Lower leg skin (tissue), 4 donors: ENCODE measurements around the gene LMOD1. TPM values are rescaled to one million over a fixed set of nuclear protein-coding genes. Genes with fewer than 3 reads are reported as not detected.

Source experiments
- DNase-seq, 2 donors: peaks; one replicate each; pipeline ENCODE4 v3.0.0-alpha.2; 2019; ENCODE audit warnings: low spot score in 2 of 2
- H3K4me3 ChIP-seq: fragments of 200-600 bp; sonication (generic); 2 replicates; pipeline ENCODE4 v1.5.1; 2017; ENCODE audit warnings: mild to moderate bottlenecking, low read depth; ENCODE audit not compliant: poor library complexity, severe bottlenecking
- POLR2A ChIP-seq, 2 donors: fragments of 450-650 bp; IDR thresholded peaks; one replicate each; pipeline ENCODE4 v1.6.1; 2016 to 2017; ENCODE audit warnings: antibody characterized with exemption in 2 of 2, mild to moderate bottlenecking in 1 of 2, moderate library complexity in 1 of 2
- WGBS, 2 donors: methylation state at CpG; one replicate each; pipeline ENCODE4 v1.1.5; 2018; 5-methylcytosine and 5-hydroxymethylcytosine counted together
- intact Hi-C: fragments of 100-400 bp; cut with DNase I; formaldehyde crosslinking; loops from one replicate; pipeline ENCODE4 v1.15.0; 2023; ENCODE audit warnings: low total_unique reads
- total RNA-seq, 4 donors: library from RNA; depleted of rRNA; stranded (reverse); fragments of >200 nt; gene quantifications; one replicate each; pipeline ENCODE4 v1.1.0, GENCODE V29; 2016
- TF ChIP-seq, protein P1 (sequence below), 3 donors: fragments of 450-650 bp; IDR thresholded peaks; one replicate each; pipeline ENCODE4 v1.5.1; 2016; ENCODE audit warnings: antibody characterized with exemption in 3 of 3, mild to moderate bottlenecking in 3 of 3, moderate library complexity in 2 of 3

The LMOD1 gene
- 10 to 100 TPM; 11.2 to 56.7 (median 23.4) TPM for total RNA-seq

DNA sequence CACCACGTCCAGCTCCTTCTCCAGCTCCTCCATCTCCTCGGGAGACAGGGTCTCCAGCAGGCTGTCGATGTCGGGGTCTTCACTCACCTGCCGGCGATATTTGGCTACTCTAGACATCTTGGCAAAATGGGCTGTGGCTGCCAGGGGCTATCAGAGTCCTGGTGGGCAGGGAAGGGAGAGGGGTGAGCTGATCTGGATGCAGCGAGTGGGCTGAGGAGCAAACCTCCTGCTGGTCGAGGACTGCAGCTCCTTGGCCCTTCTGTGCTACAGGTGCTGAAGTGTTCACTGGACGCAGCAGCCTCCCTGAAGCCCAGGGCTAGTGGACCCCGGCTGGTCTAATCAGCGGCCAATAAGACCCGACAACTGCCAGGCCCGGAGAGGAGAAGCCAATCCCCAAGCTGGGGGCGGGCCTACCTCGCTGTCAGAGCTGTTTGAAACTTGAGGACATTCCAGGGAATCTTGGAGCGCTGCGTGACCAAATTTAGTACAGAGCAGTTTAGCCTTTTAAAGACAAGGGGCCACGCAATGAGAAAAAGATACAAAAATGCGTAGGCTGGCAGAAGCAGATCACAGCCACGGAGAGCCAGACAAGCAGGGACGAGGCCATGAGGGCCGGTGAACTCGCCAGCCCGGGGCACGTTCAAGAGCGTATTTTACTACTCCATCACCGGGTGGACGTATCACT lies at the start of gene LMOD1:
LMOD1 (minus strand) TSS at position 325 of the 685 bp plus-strand sequence; CDS start at position 117, 208 bp downstream.
- intact Hi-C loops = no loop called here
- WGBS, 2 donors = 12 to 16% methylated on average over 23 to 28 of the region's 28 CpGs
- peak; percentile 74 to 94 for DNase-seq
- H3K4me3 ChIP-seq = peak within 1 kb of the TSS; percentile 48
- TF ChIP-seq POLR2A (IDR thresholded peaks at IDR 0.05) = no peak

DNA sequence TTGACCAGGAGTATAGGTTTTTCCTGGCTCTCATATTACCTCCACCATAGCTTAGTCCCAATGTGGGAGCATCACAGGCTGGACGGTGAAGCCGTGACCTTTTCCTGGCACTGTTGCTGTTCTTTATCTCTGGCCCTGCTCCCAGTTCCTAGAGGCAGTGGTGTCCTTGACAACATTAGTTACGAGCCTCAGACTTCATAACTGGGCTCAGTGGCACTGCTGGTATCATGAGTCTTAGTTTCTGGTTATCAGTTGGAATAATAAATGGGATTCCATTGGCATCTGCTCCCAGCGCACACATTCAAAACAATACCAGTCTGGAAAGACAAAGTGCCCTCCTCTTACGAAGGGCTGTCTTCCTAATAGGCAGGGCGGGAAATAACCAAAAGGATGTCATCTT lies 44.1 kb upstream of the LMOD1 start:
- H3K4me3 ChIP-seq = no peak overlapping the region
- intact Hi-C loops = no loop called here
- peak in 1 of 2 donors; percentile 31 for DNase-seq
- no peak for TF ChIP-seq POLR2A (IDR thresholded peaks at IDR 0.05)
- TF ChIP-seq, protein P1, sequence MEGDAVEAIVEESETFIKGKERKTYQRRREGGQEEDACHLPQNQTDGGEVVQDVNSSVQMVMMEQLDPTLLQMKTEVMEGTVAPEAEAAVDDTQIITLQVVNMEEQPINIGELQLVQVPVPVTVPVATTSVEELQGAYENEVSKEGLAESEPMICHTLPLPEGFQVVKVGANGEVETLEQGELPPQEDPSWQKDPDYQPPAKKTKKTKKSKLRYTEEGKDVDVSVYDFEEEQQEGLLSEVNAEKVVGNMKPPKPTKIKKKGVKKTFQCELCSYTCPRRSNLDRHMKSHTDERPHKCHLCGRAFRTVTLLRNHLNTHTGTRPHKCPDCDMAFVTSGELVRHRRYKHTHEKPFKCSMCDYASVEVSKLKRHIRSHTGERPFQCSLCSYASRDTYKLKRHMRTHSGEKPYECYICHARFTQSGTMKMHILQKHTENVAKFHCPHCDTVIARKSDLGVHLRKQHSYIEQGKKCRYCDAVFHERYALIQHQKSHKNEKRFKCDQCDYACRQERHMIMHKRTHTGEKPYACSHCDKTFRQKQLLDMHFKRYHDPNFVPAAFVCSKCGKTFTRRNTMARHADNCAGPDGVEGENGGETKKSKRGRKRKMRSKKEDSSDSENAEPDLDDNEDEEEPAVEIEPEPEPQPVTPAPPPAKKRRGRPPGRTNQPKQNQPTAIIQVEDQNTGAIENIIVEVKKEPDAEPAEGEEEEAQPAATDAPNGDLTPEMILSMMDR (IDR thresholded peaks at IDR 0.05) = no peak
- WGBS, 2 donors = 61 to 62% methylated on average over 6 of the region's 6 CpGs

DNA sequence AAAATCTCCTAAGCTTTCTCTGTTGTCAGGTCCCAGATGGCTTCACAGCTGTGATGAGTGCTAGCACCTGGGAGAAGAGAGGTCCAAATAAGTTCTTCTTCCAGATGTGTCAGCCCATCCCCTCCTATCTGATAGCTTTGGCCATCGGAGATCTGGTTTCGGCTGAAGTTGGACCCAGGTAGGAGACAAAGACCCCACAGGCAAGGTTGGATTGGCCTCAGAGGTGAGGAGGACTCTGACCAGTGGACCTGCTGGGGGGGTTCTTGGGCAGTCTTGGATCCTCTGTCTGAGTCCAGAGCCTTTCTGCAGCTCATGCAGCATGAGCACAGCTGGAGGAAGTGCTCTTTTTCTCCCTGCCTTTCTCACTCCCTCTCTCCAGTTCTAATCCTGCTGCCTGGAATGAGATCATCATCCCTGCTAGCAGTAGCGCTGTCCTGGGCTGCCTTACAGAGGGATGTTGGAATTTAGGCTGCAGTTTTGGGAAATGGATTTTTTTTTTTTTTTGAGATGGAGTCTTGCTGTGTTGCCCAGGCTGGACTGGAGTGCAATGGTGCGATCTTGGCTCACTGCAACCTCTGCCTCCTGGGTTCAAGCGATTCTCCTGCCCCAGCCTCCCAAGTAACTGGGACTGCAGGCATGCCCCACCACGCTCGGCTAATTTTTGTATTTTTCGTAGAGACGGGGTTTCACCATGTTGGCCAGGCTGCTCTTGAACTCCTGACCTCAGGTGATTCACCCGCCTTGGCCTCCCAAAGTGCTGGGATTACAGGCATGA lies 43.2 kb upstream of the LMOD1 start:
- no peak for TF ChIP-seq POLR2A (IDR thresholded peaks at IDR 0.05)
- TF ChIP-seq, protein P1 (IDR thresholded peaks at IDR 0.05) = no peak
- no peak overlapping the region for H3K4me3 ChIP-seq
- intact Hi-C loops = no loop called here
- DNase-seq = peak in 1 of 2 donors; percentile 63
- WGBS, 2 donors = 77 to 83% methylated on average over 10 of the region's 10 CpGs

DNA sequence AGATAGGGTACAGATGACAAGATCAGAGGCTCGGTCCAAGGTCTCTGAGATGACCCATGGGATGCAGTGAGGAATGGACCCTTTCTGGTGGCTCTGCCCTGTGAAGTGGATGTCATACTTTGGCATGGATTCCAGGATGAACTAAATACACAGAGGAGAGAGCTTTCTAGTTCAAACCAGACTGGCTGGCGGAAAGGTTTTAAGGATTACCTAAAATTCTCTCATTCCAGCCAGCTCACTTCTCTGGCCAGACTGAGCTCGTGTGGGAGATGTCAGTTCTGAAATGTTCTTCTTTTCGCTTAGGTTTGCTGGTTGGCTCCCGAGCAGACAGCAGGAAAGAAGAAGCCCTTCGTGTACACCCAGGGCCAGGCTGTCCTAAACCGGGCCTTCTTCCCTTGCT lies 42.3 kb upstream of the LMOD1 start:
- WGBS, 2 donors = 64 to 65% methylated on average over 7 of the region's 7 CpGs
- H3K4me3 ChIP-seq = no peak overlapping the region
- DNase-seq = peak in 1 of 2 donors; percentile 32
- intact Hi-C loops = no loop called here
- TF ChIP-seq, protein P1 (IDR thresholded peaks at IDR 0.05) = no peak
- no peak for TF ChIP-seq POLR2A (IDR thresholded peaks at IDR 0.05)

DNA sequence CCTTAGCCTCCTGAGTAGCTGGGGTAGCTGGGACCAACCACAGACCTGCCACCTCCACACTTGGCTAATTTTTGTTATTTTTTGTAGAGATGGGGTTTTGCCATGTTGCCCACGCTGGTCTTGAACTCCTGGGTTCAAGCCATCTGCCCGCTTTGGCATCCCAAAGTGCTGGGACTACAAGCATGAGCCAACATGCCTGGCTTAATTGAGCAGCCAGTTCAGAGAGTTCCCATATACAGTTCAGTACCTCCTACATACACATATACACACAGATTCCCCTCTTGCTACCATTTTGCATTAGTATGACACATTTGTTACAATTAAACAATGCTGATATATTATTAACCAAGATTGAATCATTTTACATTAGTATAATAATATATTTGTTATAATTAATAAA lies 39.0 kb upstream of the LMOD1 start:
- DNase-seq = peak in 1 of 2 donors; percentile 40
- TF ChIP-seq, protein P1 (IDR thresholded peaks at IDR 0.05) = no peak
- TF ChIP-seq POLR2A (IDR thresholded peaks at IDR 0.05) = no peak
- WGBS, 2 donors = 57 to 68% methylated on average over 2 of the region's 2 CpGs
- H3K4me3 ChIP-seq = no peak overlapping the region
- intact Hi-C loops = no loop called here

DNA sequence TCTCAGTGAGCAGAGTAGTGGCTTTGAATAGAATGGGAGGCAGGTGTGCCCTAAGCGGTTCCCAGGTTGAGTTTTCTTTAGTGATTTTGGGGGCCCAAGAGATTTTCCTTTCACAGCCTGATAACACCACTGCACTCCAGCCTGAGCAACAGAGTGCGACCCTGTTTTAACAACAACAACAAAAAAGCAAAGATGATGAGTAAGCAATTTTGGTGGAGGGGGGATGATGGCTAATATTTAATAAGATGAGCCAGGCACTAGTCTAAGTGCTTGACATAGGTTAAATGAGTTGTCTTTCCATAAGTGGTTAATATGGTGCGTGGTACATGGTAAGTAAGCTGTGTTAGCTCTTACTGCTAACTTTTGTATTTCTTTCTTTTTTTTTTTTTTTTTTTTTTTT lies 38.1 kb upstream of the LMOD1 start:
- peak in 1 of 2 donors; percentile 28 for DNase-seq
- WGBS, 2 donors = 90 to 97% methylated on average over 3 of the region's 3 CpGs
- intact Hi-C loops = no loop called here
- no peak for TF ChIP-seq POLR2A (IDR thresholded peaks at IDR 0.05)
- TF ChIP-seq, protein P1 (IDR thresholded peaks at IDR 0.05) = no peak
- H3K4me3 ChIP-seq = no peak overlapping the region
